Measurements from ENCODE around the gene TMC2. TPM values are rescaled to one million over a fixed set of nuclear protein-coding genes. Genes with fewer than 3 reads are reported as not detected.

The TMC2 gene
- total and polyA plus RNA-seq, 10 donors: 0.07 to 1.2 (median 0.13) TPM; not detected in 2

GRCh38 chr20:2544211-2544610 lies 7.8 kb downstream of the TMC2 start:
- H3K36me3 ChIP-seq: no peaks in the 10 kb centered on the region
- TF ChIP-seq POLR2AphosphoS5 (IDR thresholded peaks at IDR 0.05): no peak
- no peak for TF ChIP-seq POLR2A (IDR thresholded peaks at IDR 0.05)
- no peak for TF ChIP-seq CTCF (IDR thresholded peaks at IDR 0.05 in 8 of 11, conservative IDR thresholded peaks at IDR 0.05 in 3 of 11)
- peaks cover 0 to 44% (median 0%) of the 10 kb centered on the region in 7 donors for H3K27me3 ChIP-seq (replicated peaks in 1 of 7)
- H3K27ac ChIP-seq: no peak overlapping the region
- H3K4me1 ChIP-seq: no peaks in the 10 kb centered on the region
- no peak for DNase-seq
- intact Hi-C loops (cut with DNase I; ENCODE audit: low total_unique reads): no loop called here
- WGBS, 5 donors: 73 to 94% (median 78%) methylated on average over 1 of the region's 1 CpG
- no peaks in the 10 kb centered on the region for H3K9me3 ChIP-seq
- H3K4me3 ChIP-seq: no peak overlapping the region

GRCh38 chr20:2545594-2545993 lies 9.2 kb downstream of the TMC2 start:
- no peak for TF ChIP-seq CTCF (IDR thresholded peaks at IDR 0.05 in 8 of 11, conservative IDR thresholded peaks at IDR 0.05 in 3 of 11)
- no peak for TF ChIP-seq POLR2A (IDR thresholded peaks at IDR 0.05)
- no peak for TF ChIP-seq POLR2AphosphoS5 (IDR thresholded peaks at IDR 0.05)
- Histone ChIP-seq H3K4me1 (no peaks in the 10 kb centered on the region), H3K36me3 (no peaks in the 10 kb centered on the region), H3K27me3 (replicated peaks in 1 of 7) (peaks cover 0 to 49% (median 0%) of the 10 kb centered on the region in 7 donors), H3K27ac (no peak overlapping the region), H3K4me3 (no peak overlapping the region), H3K9me3 (no peaks in the 10 kb centered on the region)
- intact Hi-C loops (cut with DNase I; ENCODE audit: low total_unique reads): no loop called here
- 32 to 71% (median 49%) methylated on average over 2 of the region's 2 CpGs for WGBS, 5 donors
- no peak for DNase-seq

- TF ChIP-seq POLR2A (IDR thresholded peaks at IDR 0.05) (no peak), POLR2AphosphoS5 (IDR thresholded peaks at IDR 0.05) (no peak), CTCF (IDR thresholded peaks at IDR 0.05 in 8 of 11, conservative IDR thresholded peaks at IDR 0.05 in 3 of 11) (no peak)
- intact Hi-C loops (cut with DNase I; ENCODE audit: low total_unique reads): no loop called here
- peaks cover 3 to 17% (median 8%) of the 10 kb centered on the region in 6 donors for H3K4me1 ChIP-seq
- H3K27ac ChIP-seq: no peak overlapping the region
- no peaks in the 10 kb centered on the region for H3K36me3 ChIP-seq
- 19 to 34% (median 24%) methylated on average over 14 to 22 of the region's 22 CpGs for WGBS, 5 donors
- H3K9me3 ChIP-seq: no peaks in the 10 kb centered on the region
- H3K4me3 ChIP-seq: peak overlapping the region in 6 of 8 donors; percentile 20 to 64 (median 29)
- no peak for DNase-seq
- H3K27me3 ChIP-seq (replicated peaks in 1 of 7): peaks cover 0 to 78% (median 24%) of the 10 kb centered on the region in 7 donors
Observed at GRCh38 chr20:2557873-2558580, 21.7 kb downstream of the TMC2 start.

GRCh38 chr20:2558581-2559278 lies 22.4 kb downstream of the TMC2 start:
- intact Hi-C loops (cut with DNase I; ENCODE audit: low total_unique reads): no loop called here
- WGBS, 5 donors: 3 to 15% (median 5%) methylated on average over 28 to 54 of the region's 54 CpGs
- H3K27ac ChIP-seq: peak overlapping the region in 3 of 8 donors; percentile 13 to 55 (median 21)
- peaks cover 3 to 17% (median 8%) of the 10 kb centered on the region in 6 donors for H3K4me1 ChIP-seq
- peaks cover 0 to 74% (median 24%) of the 10 kb centered on the region in 7 donors for H3K27me3 ChIP-seq (replicated peaks in 1 of 7)
- H3K4me3 ChIP-seq: peak overlapping the region in 7 of 8 donors; percentile 11 to 64 (median 27)
- H3K9me3 ChIP-seq: no peaks in the 10 kb centered on the region
- no peak for DNase-seq
- no peak for TF ChIP-seq POLR2A (IDR thresholded peaks at IDR 0.05)
- TF ChIP-seq POLR2AphosphoS5 (IDR thresholded peaks at IDR 0.05): peak in 2 of 3 donors; percentile 41 to 43
- TF ChIP-seq CTCF (IDR thresholded peaks at IDR 0.05 in 8 of 11, conservative IDR thresholded peaks at IDR 0.05 in 3 of 11): no peak
- H3K36me3 ChIP-seq: no peaks in the 10 kb centered on the region

Data from spleen (tissue), 11 donors.